Measurements from ENCODE around the gene TUBB3. TPM values are rescaled to one million over a fixed set of nuclear protein-coding genes. Genes with fewer than 3 reads are reported as not detected.

TUBB3 gene
- total and polyA plus RNA-seq, 7 experiments from 2014 or later, result 0.22 to 2.8 (median 0.48) TPM; not detected in 4

DNA sequence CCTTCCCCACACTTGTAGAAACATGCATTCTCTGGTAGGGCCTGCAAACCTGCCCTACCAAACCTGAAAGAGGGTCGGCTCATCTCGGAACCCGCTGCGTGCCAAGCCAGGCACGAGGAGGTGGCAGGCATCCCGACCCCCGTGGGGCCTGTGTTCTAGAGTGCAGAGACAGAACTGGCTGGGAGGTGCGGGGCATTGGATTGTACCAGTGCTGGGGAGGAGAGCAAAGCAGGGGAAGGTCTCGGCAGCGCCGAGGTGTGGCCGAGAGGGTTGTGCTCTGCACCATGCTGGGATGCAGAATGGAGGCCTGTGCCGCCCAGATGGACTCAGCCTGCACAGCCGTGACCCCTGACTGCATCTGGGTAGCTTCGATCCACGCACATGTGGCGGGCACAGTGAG is 22.3 kb upstream of the TUBB3 start:
- Histone ChIP-seq H3K36me3 (ENCODE audit: control insufficient read depth in 2 of 3, insufficient read depth in 3 of 3, low read length in 3 of 3) (peaks cover 16 to 82% (median 28%) of the 10 kb centered on the region in 3 experiments), H3K27me3 (ENCODE audit: control insufficient read depth in 2 of 2, insufficient read depth in 2 of 2, low read length in 2 of 2) (no peaks in the 10 kb centered on the region), H3K27ac (ENCODE audit: low read depth, low read length) (no peak overlapping the region), H3K9me3 (ENCODE audit: control insufficient read depth in 2 of 3, low read length in 3 of 3) (no peaks in the 10 kb centered on the region), H3K4me3 (ENCODE audit: low read length) (no peak overlapping the region), H3K4me1 (ENCODE audit: control insufficient read depth in 2 of 2, insufficient read depth in 2 of 2, low read length in 2 of 2) (no peaks in the 10 kb centered on the region)
- Mint-ChIP-seq H3K36me3 (peaks cover 8 to 19% (median 10%) of the 10 kb centered on the region in 5 donors), H3K27me3 (no peaks in the 10 kb centered on the region), H3K4me1 (no peaks in the 10 kb centered on the region), H3K27ac (peak overlapping the region in 2 of 9 donors; percentile 19 to 65), H3K4me3 (no peak overlapping the region), H3K9me3 (no peaks in the 10 kb centered on the region)
- DNase-seq, result no peak
- ChIA-PET POLR2A (no interaction called here), CTCF (no interaction called here)
- no peak for ATAC-seq
- intact Hi-C loops (cut with micrococcal nuclease), result no loop called here

DNA sequence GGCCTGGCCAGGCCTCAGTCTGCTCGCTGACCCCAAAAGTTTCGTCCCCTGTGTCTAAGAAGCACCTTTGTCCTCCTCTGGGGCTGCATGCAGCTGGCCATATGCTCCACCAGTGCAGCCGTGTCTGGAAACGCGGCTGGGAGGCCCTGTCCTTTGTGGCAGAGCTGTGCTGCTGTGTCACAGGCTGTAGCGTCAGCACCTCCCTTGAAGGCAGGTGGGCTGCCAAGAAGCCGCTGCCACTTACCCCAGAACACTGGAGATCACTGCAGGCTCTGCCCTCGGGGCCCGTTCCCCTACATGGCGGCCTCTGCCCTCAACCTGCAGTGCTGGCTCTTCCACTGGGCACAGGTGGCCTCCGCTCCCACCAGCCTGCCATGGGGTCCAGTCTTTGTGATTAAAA is 20.2 kb upstream of the TUBB3 start:
- H3K9me3 Mint-ChIP-seq, result no peaks in the 10 kb centered on the region
- ATAC-seq (no peak), DNase-seq (no peak)
- no peaks in the 10 kb centered on the region for H3K4me1 ChIP-seq (ENCODE audit: control insufficient read depth in 2 of 2, insufficient read depth in 2 of 2, low read length in 2 of 2)
- no peak overlapping the region for H3K4me3 Mint-ChIP-seq
- CTCF ChIA-PET, result no interaction called here
- peaks cover 17 to 80% (median 32%) of the 10 kb centered on the region in 3 experiments for H3K36me3 ChIP-seq (ENCODE audit: control insufficient read depth in 2 of 3, insufficient read depth in 3 of 3, low read length in 3 of 3)
- no peaks in the 10 kb centered on the region for H3K9me3 ChIP-seq (ENCODE audit: control insufficient read depth in 2 of 3, low read length in 3 of 3)
- no peak overlapping the region for H3K27ac Mint-ChIP-seq
- no peaks in the 10 kb centered on the region for H3K27me3 ChIP-seq (ENCODE audit: control insufficient read depth in 2 of 2, insufficient read depth in 2 of 2, low read length in 2 of 2)
- no peak overlapping the region for H3K4me3 ChIP-seq (ENCODE audit: low read length)
- intact Hi-C loops (cut with micrococcal nuclease), result no loop called here
- POLR2A ChIA-PET, result interaction anchor here (1.3 kb wide), 1 partner anchor 30 kb away, joined by 4 read pairs; no protein-coding TSS in a partner anchor
- H3K4me1 Mint-ChIP-seq, result no peaks in the 10 kb centered on the region
- H3K27me3 Mint-ChIP-seq, result no peaks in the 10 kb centered on the region
- no peak overlapping the region for H3K27ac ChIP-seq (ENCODE audit: low read depth, low read length)
- H3K36me3 Mint-ChIP-seq, result peaks cover 6 to 23% (median 8%) of the 10 kb centered on the region in 5 donors

DNA sequence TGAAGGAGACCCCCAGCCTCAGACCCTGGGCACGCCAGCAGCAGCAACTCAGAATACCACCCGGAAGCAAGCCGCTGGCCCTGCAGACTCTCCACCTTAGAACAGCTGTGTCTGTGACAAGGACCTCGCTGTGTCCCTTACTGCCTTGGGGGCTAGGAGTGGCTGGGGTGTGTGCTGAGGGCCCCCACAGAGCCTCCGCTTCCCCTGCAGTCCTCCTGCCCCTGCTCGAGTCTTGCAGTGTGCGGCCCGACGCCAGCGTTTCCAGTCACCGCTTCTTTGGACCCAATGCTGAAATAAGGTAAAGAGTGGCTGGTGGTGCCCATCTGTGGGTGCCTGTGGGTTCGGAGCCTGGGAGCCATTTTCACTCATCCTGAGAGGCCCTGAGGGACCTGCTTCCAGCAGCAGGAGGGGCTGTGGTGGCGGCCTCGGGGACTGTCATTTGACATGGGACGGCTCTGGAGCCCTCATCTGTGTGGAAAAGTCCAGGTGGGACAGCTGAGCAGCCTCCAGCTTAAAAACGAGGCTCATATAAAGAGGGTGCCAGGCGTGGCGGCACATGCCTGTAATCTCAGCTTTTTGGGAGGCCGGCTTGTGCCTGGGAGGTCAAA is 19.1 kb upstream of the TUBB3 start:
- ATAC-seq (peak; percentile 2), DNase-seq (no peak)
- intact Hi-C loops (cut with micrococcal nuclease), result no loop called here
- Mint-ChIP-seq H3K27ac (no peak overlapping the region), H3K36me3 (peaks cover 3 to 22% (median 8%) of the 10 kb centered on the region in 5 donors), H3K9me3 (no peaks in the 10 kb centered on the region), H3K4me1 (peaks cover 0 to under 1% (median 0%) of the 10 kb centered on the region in 7 donors), H3K27me3 (no peaks in the 10 kb centered on the region), H3K4me3 (no peak overlapping the region)
- H3K4me3 ChIP-seq (ENCODE audit: low read length), result no peak overlapping the region
- H3K27ac ChIP-seq (ENCODE audit: low read depth, low read length), result no peak overlapping the region
- H3K4me1 ChIP-seq (ENCODE audit: control insufficient read depth in 2 of 2, insufficient read depth in 2 of 2, low read length in 2 of 2), result no peaks in the 10 kb centered on the region
- H3K9me3 ChIP-seq (ENCODE audit: control insufficient read depth in 2 of 3, low read length in 3 of 3), result no peaks in the 10 kb centered on the region
- peaks cover 7 to 80% (median 24%) of the 10 kb centered on the region in 3 experiments for H3K36me3 ChIP-seq (ENCODE audit: control insufficient read depth in 2 of 3, insufficient read depth in 3 of 3, low read length in 3 of 3)
- no peaks in the 10 kb centered on the region for H3K27me3 ChIP-seq (ENCODE audit: control insufficient read depth in 2 of 2, insufficient read depth in 2 of 2, low read length in 2 of 2)
- CTCF ChIA-PET, result no interaction called here
- POLR2A ChIA-PET, result no interaction called here

DNA sequence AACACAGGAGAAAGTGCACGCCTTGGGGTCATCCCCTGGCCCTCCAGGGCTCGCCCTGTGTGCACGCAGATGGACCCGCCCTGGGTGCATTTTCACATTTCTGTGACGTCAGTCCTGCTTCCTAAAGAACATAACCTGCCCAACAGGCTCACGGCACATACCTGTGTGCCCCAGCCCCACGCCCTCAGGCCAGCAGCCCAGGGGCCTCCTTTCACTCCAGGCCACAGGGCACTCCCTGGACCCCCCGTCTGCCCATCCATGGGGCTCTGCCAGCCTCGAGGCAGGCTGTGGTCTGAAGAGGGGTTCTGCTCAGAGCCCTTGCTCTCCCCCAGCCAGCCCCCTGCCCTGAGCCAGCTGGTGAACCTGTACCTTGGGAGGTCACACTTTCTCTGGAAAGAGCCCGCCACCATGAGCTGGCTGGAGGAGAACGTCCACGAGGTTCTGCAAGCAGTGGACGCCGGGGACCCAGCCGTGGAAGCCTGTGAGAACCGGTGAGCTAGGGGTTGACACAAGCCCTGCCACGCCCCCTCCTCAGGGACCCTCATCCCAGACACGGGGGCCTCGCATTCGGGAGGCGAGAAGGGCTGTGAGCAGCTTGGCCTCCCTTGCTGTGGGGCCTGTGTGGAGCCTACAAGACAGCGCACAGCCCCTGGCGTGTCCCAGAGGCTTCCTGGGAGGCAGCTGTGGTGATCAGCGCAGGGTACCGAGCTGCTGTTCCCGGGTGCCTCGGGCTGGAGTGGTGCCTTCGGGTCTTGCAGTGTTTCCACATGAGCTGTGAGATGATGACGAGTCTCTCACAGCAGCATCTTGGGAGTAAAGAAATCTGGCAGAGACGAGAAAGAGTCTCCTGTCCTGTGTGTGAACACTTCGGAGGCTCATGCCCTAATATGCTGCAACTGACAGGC is 18.3 kb upstream of the TUBB3 start:
- ATAC-seq, result peak; percentile 6
- Histone ChIP-seq H3K9me3 (ENCODE audit: control insufficient read depth in 2 of 3, low read length in 3 of 3) (no peaks in the 10 kb centered on the region), H3K4me3 (ENCODE audit: low read length) (no peak overlapping the region), H3K27ac (ENCODE audit: low read depth, low read length) (no peak overlapping the region), H3K36me3 (ENCODE audit: control insufficient read depth in 2 of 3, insufficient read depth in 3 of 3, low read length in 3 of 3) (peaks cover 5 to 74% (median 22%) of the 10 kb centered on the region in 3 experiments), H3K4me1 (ENCODE audit: control insufficient read depth in 2 of 2, insufficient read depth in 2 of 2, low read length in 2 of 2) (peaks cover 0 to under 1% of the 10 kb centered on the region in 2 donors), H3K27me3 (ENCODE audit: control insufficient read depth in 2 of 2, insufficient read depth in 2 of 2, low read length in 2 of 2) (no peaks in the 10 kb centered on the region)
- H3K27ac Mint-ChIP-seq, result no peak overlapping the region
- no peaks in the 10 kb centered on the region for H3K27me3 Mint-ChIP-seq
- peaks cover 0 to 22% (median 5%) of the 10 kb centered on the region in 5 donors for H3K36me3 Mint-ChIP-seq
- intact Hi-C loops (cut with micrococcal nuclease), result no loop called here
- no peaks in the 10 kb centered on the region for H3K9me3 Mint-ChIP-seq
- ChIA-PET CTCF (no interaction called here), POLR2A (no interaction called here)
- DNase-seq, result no peak
- no peak overlapping the region for H3K4me3 Mint-ChIP-seq
- peaks cover 0 to 8% (median 0%) of the 10 kb centered on the region in 7 donors for H3K4me1 Mint-ChIP-seq

DNA sequence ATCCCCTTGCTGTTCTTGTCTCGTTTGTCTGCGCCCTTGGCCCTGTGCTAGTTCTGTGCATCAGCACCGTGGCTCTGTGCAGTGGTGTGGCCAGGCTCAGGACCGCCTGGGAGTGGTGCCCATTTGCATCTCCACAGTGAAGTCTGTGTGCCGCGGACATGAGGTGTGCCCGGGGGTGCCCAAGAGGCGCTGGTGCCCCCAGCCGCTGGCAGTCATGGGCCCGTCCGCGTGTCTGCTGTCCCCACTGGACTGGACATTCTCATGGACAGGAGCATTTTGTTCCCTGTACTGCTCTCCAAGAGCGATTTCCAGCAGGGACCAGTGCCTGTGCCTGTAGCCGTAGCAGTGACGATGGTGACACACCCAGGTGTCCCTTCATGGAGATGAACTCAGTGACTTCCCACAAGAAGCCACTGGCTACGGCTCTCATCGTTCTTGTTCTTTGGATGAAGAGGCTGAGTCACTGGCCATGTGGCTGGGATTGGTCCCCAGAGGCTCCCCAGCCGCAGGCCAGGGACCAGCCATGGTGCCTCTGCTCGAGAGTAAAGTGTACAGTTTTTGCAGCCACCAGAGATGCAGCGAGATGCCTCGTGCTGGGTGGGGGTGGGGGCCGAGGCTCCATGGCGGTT is 17.5 kb upstream of the TUBB3 start:
- no peaks in the 10 kb centered on the region for H3K9me3 Mint-ChIP-seq
- H3K27ac Mint-ChIP-seq, result peak overlapping the region in 2 of 9 donors; percentile 10 to 52
- Histone ChIP-seq H3K27ac (ENCODE audit: low read depth, low read length) (no peak overlapping the region), H3K36me3 (ENCODE audit: control insufficient read depth in 2 of 3, insufficient read depth in 3 of 3, low read length in 3 of 3) (peaks cover 5 to 68% (median 15%) of the 10 kb centered on the region in 3 experiments), H3K4me3 (ENCODE audit: low read length) (no peak overlapping the region), H3K9me3 (ENCODE audit: control insufficient read depth in 2 of 3, low read length in 3 of 3) (no peaks in the 10 kb centered on the region), H3K27me3 (ENCODE audit: control insufficient read depth in 2 of 2, insufficient read depth in 2 of 2, low read length in 2 of 2) (no peaks in the 10 kb centered on the region), H3K4me1 (ENCODE audit: control insufficient read depth in 2 of 2, insufficient read depth in 2 of 2, low read length in 2 of 2) (peaks cover 2 to 4% of the 10 kb centered on the region in 2 donors)
- DNase-seq (no peak), ATAC-seq (no peak)
- peaks cover 0 to 28% (median 4%) of the 10 kb centered on the region in 5 donors for H3K36me3 Mint-ChIP-seq
- intact Hi-C loops (cut with micrococcal nuclease), result no loop called here
- ChIA-PET CTCF (interaction anchor here (1.2 kb wide), 1 partner anchor 24 kb away, joined by 3 read pairs; no protein-coding TSS in a partner anchor), POLR2A (no interaction called here)
- H3K4me1 Mint-ChIP-seq, result peaks cover 0 to 8% (median 5%) of the 10 kb centered on the region in 7 donors
- H3K27me3 Mint-ChIP-seq, result no peaks in the 10 kb centered on the region
- H3K4me3 Mint-ChIP-seq, result no peak overlapping the region

DNA sequence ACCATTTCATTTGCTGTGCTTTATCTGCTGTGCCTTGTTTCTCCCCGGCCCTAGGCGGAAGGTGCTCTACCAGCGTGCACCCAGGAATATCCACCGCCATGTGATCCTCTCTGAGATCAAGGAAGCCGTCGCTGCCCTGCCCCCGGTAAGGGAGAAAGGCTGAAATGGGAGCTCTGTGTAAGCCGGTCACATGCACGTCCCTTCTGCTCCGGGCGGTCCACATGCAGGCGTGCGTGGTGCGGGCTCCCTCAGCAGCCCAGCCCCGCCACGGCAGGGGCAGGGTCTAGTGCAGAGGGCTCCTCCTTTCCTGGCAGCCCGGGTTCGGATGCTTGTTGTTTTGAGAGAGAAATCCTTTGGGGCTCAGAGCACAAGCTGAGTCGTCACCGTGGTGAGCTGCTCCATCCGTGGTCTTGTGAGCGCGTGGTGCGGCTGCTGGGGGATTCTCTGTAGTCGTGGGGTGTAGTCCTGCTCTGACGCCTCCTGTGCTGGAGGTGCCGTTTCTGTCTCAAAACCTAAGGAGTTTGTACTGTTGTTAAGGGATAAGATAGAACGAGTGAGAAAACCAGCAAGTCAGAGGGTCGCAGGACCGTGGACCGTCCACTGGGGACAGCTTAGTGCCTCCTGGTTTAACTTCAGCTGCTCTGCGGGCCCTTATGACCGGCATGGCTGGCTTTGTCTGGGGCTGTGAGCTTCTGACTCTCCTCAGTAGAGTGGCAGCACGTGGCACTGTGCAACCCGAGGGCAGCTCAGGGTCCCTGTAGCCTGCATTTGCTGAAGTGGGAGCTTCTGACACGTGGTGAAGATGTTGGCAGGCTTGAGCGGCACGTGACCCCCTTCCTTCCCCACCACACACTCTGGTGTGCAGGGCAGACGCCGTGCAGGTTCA is 16.8 kb upstream of the TUBB3 start:
- peaks cover 5 to 69% (median 13%) of the 10 kb centered on the region in 3 experiments for H3K36me3 ChIP-seq (ENCODE audit: control insufficient read depth in 2 of 3, insufficient read depth in 3 of 3, low read length in 3 of 3)
- peaks cover 0 to 31% (median 2%) of the 10 kb centered on the region in 5 donors for H3K36me3 Mint-ChIP-seq

More for the DNA sequence above, 16.8 kb upstream of the TUBB3 start:
- Histone ChIP-seq H3K27me3 (ENCODE audit: control insufficient read depth in 2 of 2, insufficient read depth in 2 of 2, low read length in 2 of 2) (no peaks in the 10 kb centered on the region), H3K27ac (ENCODE audit: low read depth, low read length) (no peak overlapping the region), H3K9me3 (ENCODE audit: control insufficient read depth in 2 of 3, low read length in 3 of 3) (no peaks in the 10 kb centered on the region), H3K4me1 (ENCODE audit: control insufficient read depth in 2 of 2, insufficient read depth in 2 of 2, low read length in 2 of 2) (peaks cover 3 to 4% of the 10 kb centered on the region in 2 donors), H3K4me3 (ENCODE audit: low read length) (no peak overlapping the region)
- ChIA-PET CTCF (interaction anchor here (1.2 kb wide), 1 partner anchor 25 kb away, joined by 3 read pairs; no protein-coding TSS in a partner anchor), POLR2A (no interaction called here)
- Mint-ChIP-seq H3K9me3 (no peaks in the 10 kb centered on the region), H3K4me1 (peaks cover 0 to 8% (median 5%) of the 10 kb centered on the region in 7 donors), H3K4me3 (no peak overlapping the region), H3K27ac (peak overlapping the region in 2 of 9 donors; percentile 12 to 52), H3K27me3 (no peaks in the 10 kb centered on the region)
- intact Hi-C loops (cut with micrococcal nuclease), result no loop called here
- DNase-seq (no peak), ATAC-seq (no peak)
